ENCODE data around the gene MCUR1. TPM values are rescaled to one million over a fixed set of nuclear protein-coding genes. Genes with fewer than 3 reads are reported as not detected.
"Not testable (repeated sequence)": the region's sequence is repeated elsewhere in the genome, so short reads cannot be mapped to it uniquely, and the experiment has no call there.

The MCUR1 gene
- total and polyA plus RNA-seq, 4 donors, result 6.6 to 32.9 (median 18.3) TPM

- DNase-seq; ATAC-seq (ENCODE audit: low FRiP score); intact Hi-C loops (cut with DNase I); H3K27me3 ChIP-seq (ENCODE audit: control insufficient read depth in 1 of 2, insufficient read depth in 2 of 2, low read length in 1 of 2); H3K9me3 ChIP-seq (ENCODE audit: control insufficient read depth, low read length); H3K36me3 ChIP-seq (ENCODE audit: control insufficient read depth in 1 of 2, insufficient read depth in 2 of 2, low read length in 1 of 2); H3K4me1 ChIP-seq (ENCODE audit: control insufficient read depth in 1 of 2, insufficient read depth in 2 of 2, low read length in 2 of 2); H3K27ac ChIP-seq (ENCODE audit: low read depth in 1 of 2, low read length in 2 of 2); H3K4me3 ChIP-seq (ENCODE audit: low read length in 2 of 2): not testable (repeated sequence)
- 95 to 96% methylated on average over 5 of the region's 5 CpGs for WGBS, 2 donors
Measured at GRCh38 chr6:13850690-13851089, 36.3 kb upstream of the MCUR1 start.

GRCh38 chr6:13848522-13849150, 34.3 kb upstream of the MCUR1 start:
- Histone ChIP-seq H3K36me3 (ENCODE audit: control insufficient read depth in 1 of 2, insufficient read depth in 2 of 2, low read length in 1 of 2) (no peaks in the 10 kb centered on the region), H3K4me3 (ENCODE audit: low read length in 2 of 2) (no peak overlapping the region), H3K4me1 (ENCODE audit: control insufficient read depth in 1 of 2, insufficient read depth in 2 of 2, low read length in 2 of 2) (no peaks in the 10 kb centered on the region), H3K9me3 (ENCODE audit: control insufficient read depth, low read length) (no peaks in the 10 kb centered on the region), H3K27me3 (ENCODE audit: control insufficient read depth in 1 of 2, insufficient read depth in 2 of 2, low read length in 1 of 2) (no peaks in the 10 kb centered on the region), H3K27ac (ENCODE audit: low read depth in 1 of 2, low read length in 2 of 2) (no peak overlapping the region)
- WGBS, 2 donors, result 26 to 35% methylated on average over 5 of the region's 5 CpGs
- ATAC-seq (ENCODE audit: low FRiP score) (no peak), DNase-seq (no peak)
- intact Hi-C loops (cut with DNase I), result no loop called here

GRCh38 chr6:13847326-13848050, 33.1 kb upstream of the MCUR1 start:
- WGBS, 2 donors, result 73 to 74% methylated on average over 11 of the region's 11 CpGs
- Histone ChIP-seq H3K4me3 (ENCODE audit: low read length in 2 of 2) (no peak overlapping the region), H3K27ac (ENCODE audit: low read depth in 1 of 2, low read length in 2 of 2) (no peak overlapping the region), H3K27me3 (ENCODE audit: control insufficient read depth in 1 of 2, insufficient read depth in 2 of 2, low read length in 1 of 2) (no peaks in the 10 kb centered on the region), H3K9me3 (ENCODE audit: control insufficient read depth, low read length) (no peaks in the 10 kb centered on the region), H3K4me1 (ENCODE audit: control insufficient read depth in 1 of 2, insufficient read depth in 2 of 2, low read length in 2 of 2) (no peaks in the 10 kb centered on the region), H3K36me3 (ENCODE audit: control insufficient read depth in 1 of 2, insufficient read depth in 2 of 2, low read length in 1 of 2) (no peaks in the 10 kb centered on the region)
- DNase-seq, result no peak
- intact Hi-C loops (cut with DNase I), result no loop called here
- ATAC-seq (ENCODE audit: low FRiP score), result no peak

GRCh38 chr6:13846841-13847240, 32.5 kb upstream of the MCUR1 start:
- 66 to 69% methylated on average over 13 of the region's 13 CpGs for WGBS, 2 donors
- H3K4me1 ChIP-seq (ENCODE audit: control insufficient read depth in 1 of 2, insufficient read depth in 2 of 2, low read length in 2 of 2), result no peaks in the 10 kb centered on the region
- no peaks in the 10 kb centered on the region for H3K27me3 ChIP-seq (ENCODE audit: control insufficient read depth in 1 of 2, insufficient read depth in 2 of 2, low read length in 1 of 2)
- DNase-seq (no peak), ATAC-seq (ENCODE audit: low FRiP score) (no peak)
- no peak overlapping the region for H3K4me3 ChIP-seq (ENCODE audit: low read length in 2 of 2)
- H3K36me3 ChIP-seq (ENCODE audit: control insufficient read depth in 1 of 2, insufficient read depth in 2 of 2, low read length in 1 of 2), result no peaks in the 10 kb centered on the region
- no peak overlapping the region for H3K27ac ChIP-seq (ENCODE audit: low read depth in 1 of 2, low read length in 2 of 2)
- intact Hi-C loops (cut with DNase I), result no loop called here
- no peaks in the 10 kb centered on the region for H3K9me3 ChIP-seq (ENCODE audit: control insufficient read depth, low read length)

GRCh38 chr6:13841936-13842335, 27.6 kb upstream of the MCUR1 start:
- WGBS, 2 donors, result 81 to 82% methylated on average over 5 of the region's 5 CpGs

GRCh38 chr6:13838616-13839015, 24.3 kb upstream of the MCUR1 start:
- ATAC-seq (ENCODE audit: low FRiP score) (no peak), DNase-seq (no peak)
- 55 to 73% methylated on average over 3 of the region's 3 CpGs for WGBS, 2 donors
- Histone ChIP-seq H3K27ac (ENCODE audit: low read depth in 1 of 2, low read length in 2 of 2) (no peak overlapping the region), H3K9me3 (ENCODE audit: control insufficient read depth, low read length) (peaks cover 2% of the 10 kb centered on the region), H3K4me1 (ENCODE audit: control insufficient read depth in 1 of 2, insufficient read depth in 2 of 2, low read length in 2 of 2) (no peaks in the 10 kb centered on the region), H3K4me3 (ENCODE audit: low read length in 2 of 2) (no peak overlapping the region), H3K36me3 (ENCODE audit: control insufficient read depth in 1 of 2, insufficient read depth in 2 of 2, low read length in 1 of 2) (no peaks in the 10 kb centered on the region), H3K27me3 (ENCODE audit: control insufficient read depth in 1 of 2, insufficient read depth in 2 of 2, low read length in 1 of 2) (no peaks in the 10 kb centered on the region)
- intact Hi-C loops (cut with DNase I), result no loop called here

More at GRCh38 chr6:13841936-13842335, 27.6 kb upstream of the MCUR1 start:
- no peak overlapping the region for H3K27ac ChIP-seq (ENCODE audit: low read depth in 1 of 2, low read length in 2 of 2)
- no peaks in the 10 kb centered on the region for H3K4me1 ChIP-seq (ENCODE audit: control insufficient read depth in 1 of 2, insufficient read depth in 2 of 2, low read length in 2 of 2)
- H3K27me3 ChIP-seq (ENCODE audit: control insufficient read depth in 1 of 2, insufficient read depth in 2 of 2, low read length in 1 of 2), result no peaks in the 10 kb centered on the region
- H3K36me3 ChIP-seq (ENCODE audit: control insufficient read depth in 1 of 2, insufficient read depth in 2 of 2, low read length in 1 of 2), result no peaks in the 10 kb centered on the region
- no peak for DNase-seq
- intact Hi-C loops (cut with DNase I), result no loop called here
- no peak for ATAC-seq (ENCODE audit: low FRiP score)
- H3K9me3 ChIP-seq (ENCODE audit: control insufficient read depth, low read length), result no peaks in the 10 kb centered on the region
- no peak overlapping the region for H3K4me3 ChIP-seq (ENCODE audit: low read length in 2 of 2)

- intact Hi-C loops (cut with DNase I), result no loop called here
Measured at GRCh38 chr6:13836170-13836569, 21.8 kb upstream of the MCUR1 start.

GRCh38 chr6:13834790-13835189, 20.4 kb upstream of the MCUR1 start:
- no peak overlapping the region for H3K4me3 ChIP-seq (ENCODE audit: low read length in 2 of 2)
- H3K27me3 ChIP-seq (ENCODE audit: control insufficient read depth in 1 of 2, insufficient read depth in 2 of 2, low read length in 1 of 2), result peaks cover 0 to 2% of the 10 kb centered on the region in 2 donors
- ATAC-seq (ENCODE audit: low FRiP score) (no peak), DNase-seq (no peak)
- H3K9me3 ChIP-seq (ENCODE audit: control insufficient read depth, low read length), result peaks cover 3% of the 10 kb centered on the region
- H3K36me3 ChIP-seq (ENCODE audit: control insufficient read depth in 1 of 2, insufficient read depth in 2 of 2, low read length in 1 of 2), result no peaks in the 10 kb centered on the region
- no peak overlapping the region for H3K27ac ChIP-seq (ENCODE audit: low read depth in 1 of 2, low read length in 2 of 2)
- H3K4me1 ChIP-seq (ENCODE audit: control insufficient read depth in 1 of 2, insufficient read depth in 2 of 2, low read length in 2 of 2), result peaks cover 0 to 1% of the 10 kb centered on the region in 2 donors
- intact Hi-C loops (cut with DNase I), result no loop called here
- 66 to 79% methylated on average over 1 of the region's 1 CpG for WGBS, 2 donors

More at GRCh38 chr6:13836170-13836569, 21.8 kb upstream of the MCUR1 start:
- H3K27me3 ChIP-seq (ENCODE audit: control insufficient read depth in 1 of 2, insufficient read depth in 2 of 2, low read length in 1 of 2), result no peaks in the 10 kb centered on the region
- H3K36me3 ChIP-seq (ENCODE audit: control insufficient read depth in 1 of 2, insufficient read depth in 2 of 2, low read length in 1 of 2), result no peaks in the 10 kb centered on the region
- H3K9me3 ChIP-seq (ENCODE audit: control insufficient read depth, low read length), result peaks cover 2% of the 10 kb centered on the region
- no peaks in the 10 kb centered on the region for H3K4me1 ChIP-seq (ENCODE audit: control insufficient read depth in 1 of 2, insufficient read depth in 2 of 2, low read length in 2 of 2)
- no peak overlapping the region for H3K27ac ChIP-seq (ENCODE audit: low read depth in 1 of 2, low read length in 2 of 2)
- 85 to 92% methylated on average over 5 of the region's 5 CpGs for WGBS, 2 donors
- no peak for DNase-seq
- H3K4me3 ChIP-seq (ENCODE audit: low read length in 2 of 2), result no peak overlapping the region
- no peak for ATAC-seq (ENCODE audit: low FRiP score)

- H3K27me3 ChIP-seq (ENCODE audit: control insufficient read depth in 1 of 2, insufficient read depth in 2 of 2, low read length in 1 of 2); intact Hi-C loops (cut with DNase I); H3K4me1 ChIP-seq (ENCODE audit: control insufficient read depth in 1 of 2, insufficient read depth in 2 of 2, low read length in 2 of 2); H3K36me3 ChIP-seq (ENCODE audit: control insufficient read depth in 1 of 2, insufficient read depth in 2 of 2, low read length in 1 of 2); ATAC-seq (ENCODE audit: low FRiP score); H3K4me3 ChIP-seq (ENCODE audit: low read length in 2 of 2); H3K27ac ChIP-seq (ENCODE audit: low read depth in 1 of 2, low read length in 2 of 2); DNase-seq; H3K9me3 ChIP-seq (ENCODE audit: control insufficient read depth, low read length): not testable (repeated sequence)
- WGBS, 2 donors, result 56 to 91% methylated on average over 5 of the region's 5 CpGs
Measured at GRCh38 chr6:13834018-13834417, 19.7 kb upstream of the MCUR1 start.
